Measurements from ENCODE around the gene MIAT.

The MIAT gene

GRCh38 chr22:26670459-26670858 lies 13.1 kb downstream of the MIAT start:
- DNase-seq = no peak

GRCh38 chr22:26671317-26672059 lies 14.1 kb downstream of the MIAT start:
- DNase-seq = no peak

GRCh38 chr22:26672060-26672471 lies 14.7 kb downstream of the MIAT start:
- no peak for DNase-seq

- peak; percentile 95 to 96 (median 95) for DNase-seq
Observed at GRCh38 chr22:26672590-26673468, 15.4 kb downstream of the MIAT start.

GRCh38 chr22:26673486-26673885 lies 16.1 kb downstream of the MIAT start:
- no peak for DNase-seq

- peak in 2 of 3 donors; percentile 22 to 28 for DNase-seq
Observed at GRCh38 chr22:26674211-26675190, 17.1 kb downstream of the MIAT start.

- peak in 1 of 3 donors; percentile 20 for DNase-seq
Observed at GRCh38 chr22:26675687-26676268, 18.4 kb downstream of the MIAT start.

GRCh38 chr22:26677217-26677616 lies 19.8 kb downstream of the MIAT start:
- DNase-seq = no peak

- peak; percentile 73 to 79 (median 75) for DNase-seq
Observed at GRCh38 chr22:26679003-26679629, 21.7 kb downstream of the MIAT start.

- no peak for DNase-seq
Observed at GRCh38 chr22:26680485-26680884, 23.1 kb downstream of the MIAT start.

- no peak for DNase-seq
Observed at GRCh38 chr22:26681395-26681821, 24.0 kb downstream of the MIAT start.

GRCh38 chr22:26684168-26684567 lies 26.8 kb downstream of the MIAT start:
- DNase-seq = no peak

- no peak for DNase-seq
Observed at GRCh38 chr22:26685601-26686000, 28.2 kb downstream of the MIAT start.

GRCh38 chr22:26687439-26687838 lies 30.1 kb downstream of the MIAT start:
- DNase-seq = no peak

GRCh38 chr22:26689513-26690301 lies 32.3 kb downstream of the MIAT start:
- no peak for DNase-seq

- DNase-seq = no peak
Observed at GRCh38 chr22:26690654-26691376, 33.4 kb downstream of the MIAT start.

- no peak for DNase-seq
Observed at GRCh38 chr22:26691377-26691716, 34.0 kb downstream of the MIAT start.

GRCh38 chr22:26692215-26692614 lies 34.8 kb downstream of the MIAT start:
- DNase-seq = no peak

GRCh38 chr22:26697151-26697550 lies 39.8 kb downstream of the MIAT start:
- DNase-seq = no peak

- DNase-seq = no peak
Observed at GRCh38 chr22:26700462-26700861, 43.1 kb downstream of the MIAT start.
